Measurements from ENCODE around the gene CLTCL1. TPM values are rescaled to one million over a fixed set of nuclear protein-coding genes. Genes with fewer than 3 reads are reported as not detected.

CLTCL1 gene
- total RNA-seq, 6 experiments from 2014 or later = 3.5 to 6.6 (median 5.7) TPM

DNA sequence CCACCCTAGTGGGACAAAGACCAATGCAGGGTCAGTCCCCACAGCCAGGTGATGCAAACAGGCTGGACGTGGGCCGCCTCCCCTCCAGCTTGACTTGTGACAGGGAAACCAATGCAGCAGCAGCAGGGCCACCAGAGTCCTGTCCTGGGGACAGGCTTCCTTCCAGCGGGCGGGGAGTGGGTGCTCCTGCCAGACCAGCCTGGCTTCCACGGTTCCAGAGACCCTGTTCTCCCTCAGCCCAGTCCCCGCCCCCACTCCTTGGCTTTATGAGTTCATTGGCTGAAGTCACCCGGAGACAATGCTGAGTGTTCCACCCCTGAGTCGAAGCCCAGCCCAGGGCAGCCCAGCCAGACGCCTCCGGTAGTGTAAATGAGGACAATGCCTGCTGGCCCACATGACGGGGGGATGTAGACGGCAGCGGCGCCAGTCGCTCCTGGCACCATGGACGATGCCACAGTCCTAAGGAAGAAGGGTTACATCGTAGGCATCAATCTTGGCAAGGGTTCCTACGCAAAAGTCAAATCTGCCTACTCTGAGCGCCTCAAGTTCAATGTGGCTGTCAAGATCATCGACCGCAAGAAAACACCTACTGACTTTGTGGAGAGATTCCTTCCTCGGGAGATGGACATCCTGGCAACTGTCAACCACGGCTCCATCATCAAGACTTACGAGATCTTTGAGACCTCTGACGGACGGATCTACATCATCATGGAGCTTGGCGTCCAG, 160.4 kb downstream of the CLTCL1 start, which contains the start of gene TSSK2:
Gene TSSK2, plus strand, starts transcription at position 350 of the 726 bp plus-strand sequence. Its CDS starts 92 bp downstream, at position 442.
- ATAC-seq = no peak
- Histone ChIP-seq H3K4me3 (no peak within 1 kb of the TSS), H3K27me3 (no peaks in the 10 kb centered on the region), H3K4me1 (no peaks in the 10 kb centered on the region), H3K27ac (no peak within 1 kb of the TSS), H3K9me3 (no peaks in the 10 kb centered on the region), H3K36me3 (peaks cover 0 to 15% (median 2%) of the 10 kb centered on the region in 4 donors)
- DNase-seq = no peak
- intact Hi-C loops (cut with DNase I) = no loop called here
- TF ChIP-seq POLR2A (IDR thresholded peaks at IDR 0.05) (no peak), CTCF (IDR thresholded peaks at IDR 0.05) (no peak)
- WGBS (ENCODE audit: insufficient coverage, low coverage, low lambda C conversion rate, missing lambda C conversion rate) = 91% methylated on average over 12 of the region's 27 CpGs

DNA sequence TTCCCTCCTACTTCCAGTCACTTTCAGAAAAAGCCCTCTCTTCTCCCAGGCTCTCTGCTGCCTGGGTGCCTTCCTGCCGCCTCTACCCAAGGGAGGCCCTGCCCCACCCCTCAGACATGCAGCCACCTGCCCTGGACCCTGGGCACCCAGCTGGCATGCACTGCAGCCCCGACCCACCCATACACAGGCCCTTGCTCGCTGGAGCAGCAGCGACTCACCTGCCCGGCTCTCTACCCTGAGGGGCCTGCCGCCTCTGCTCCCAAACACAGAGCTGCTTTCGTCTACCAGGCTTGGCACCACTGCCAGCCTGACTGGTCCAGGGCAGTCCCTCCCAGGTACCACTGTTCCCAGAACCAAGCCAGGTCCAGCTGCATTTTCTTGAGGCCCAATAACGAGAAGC, 161.6 kb downstream of the CLTCL1 start:
- WGBS (ENCODE audit: insufficient coverage, low coverage, low lambda C conversion rate, missing lambda C conversion rate) = 100% methylated on average over 7 of the region's 8 CpGs
- no peaks in the 10 kb centered on the region for H3K4me1 ChIP-seq
- no peak overlapping the region for H3K4me3 ChIP-seq
- H3K9me3 ChIP-seq = no peaks in the 10 kb centered on the region
- H3K27me3 ChIP-seq = no peaks in the 10 kb centered on the region
- DNase-seq (no peak), ATAC-seq (no peak)
- intact Hi-C loops (cut with DNase I) = no loop called here
- peaks cover 0 to 11% (median 2%) of the 10 kb centered on the region in 4 donors for H3K36me3 ChIP-seq
- TF ChIP-seq CTCF (IDR thresholded peaks at IDR 0.05) = no peak
- no peak for TF ChIP-seq POLR2A (IDR thresholded peaks at IDR 0.05)
- no peak overlapping the region for H3K27ac ChIP-seq

Small RNA genes lying within 50 kb of the gene (small RNA-seq; reads per million reads assigned to genes)
- gene AC000081.1 = 0 reads per million in 2 experiments
- gene RF00398 = 0 reads per million in 2 experiments

Other genes with a start within 250 kb of the CLTCL1 start
- 10 to 100 TPM; 19.8 to 31.7 (median 24.7) TPM for gene DGCR2, start 169.3 kb downstream of the CLTCL1 start, total RNA-seq
- gene TSSK2, start 160.4 kb downstream of the CLTCL1 start, total RNA-seq = not detected
- gene ESS2, start 147.1 kb downstream of the CLTCL1 start, total RNA-seq = 1 to 10 TPM; 4.8 to 9.2 (median 5.4) TPM
- gene GSC2, start 141.4 kb downstream of the CLTCL1 start, total RNA-seq = not detected
- 100 to 1,000 TPM in 4 of 6 experiments, 10 to 100 TPM in 2; 80.2 to 128 (median 114) TPM for gene SLC25A1, start 113.0 kb downstream of the CLTCL1 start, total RNA-seq
- 10 to 100 TPM; 14.6 to 25.0 (median 17.8) TPM for gene HIRA, start 140.0 kb upstream of the CLTCL1 start, total RNA-seq
- 10 to 100 TPM; 23.6 to 38.8 (median 27.8) TPM for gene MRPL40, start 140.8 kb upstream of the CLTCL1 start, total RNA-seq
- gene C22orf39, start 156.0 kb upstream of the CLTCL1 start, total RNA-seq = 10 to 100 TPM in 5 of 6 experiments, 1 to 10 TPM in 1; 9.8 to 15.7 (median 12.5) TPM
- gene UFD1, start 187.5 kb upstream of the CLTCL1 start, total RNA-seq = 10 to 100 TPM; 26.8 to 43.7 (median 32.1) TPM
- 1 to 10 TPM in 2 of 6 experiments, under 1 TPM in 3, not detected in 1; 0.39 to 4.2 (median 0.56) TPM for gene CDC45, start 188.2 kb upstream of the CLTCL1 start, total RNA-seq
- gene CLDN5, start 232.7 kb upstream of the CLTCL1 start, total RNA-seq = 10 to 100 TPM in 2 of 6 experiments, 1 to 10 TPM in 4; 4.4 to 12.1 (median 5.7) TPM

All from right lobe of liver (tissue), 6 donors.